K562 (cell line): ENCODE results near the gene HNRNPLL.

Experiments
- DNMT1 ChIP-seq: fragments of 450-650 bp; IDR thresholded peaks from 2 replicates; pipeline ENCODE4 v1.6.1; 2016; ENCODE audit warnings: antibody characterized with exemption, mild to moderate bottlenecking
- TARDBP ChIP-seq: fragments of 450-650 bp; IDR thresholded peaks from 2 replicates; pipeline ENCODE4 v1.6.1; 2016
- YY1 ChIP-seq, 3 experiments: IDR thresholded peaks; 2 replicates each; pipeline ENCODE4 v1.6.1; 2011; ENCODE audit warnings: low read length in 2 of 3, mild to moderate bottlenecking in 2 of 3, moderate library complexity in 2 of 3, borderline replicate concordance in 1 of 3, control low read depth in 1 of 3, low read depth in 1 of 3; ENCODE audit not compliant: insufficient read depth in 3 of 3, insufficient replicate concordance in 2 of 3, control insufficient read depth in 1 of 3, insufficient read length in 1 of 3; ENCODE audit errors: extremely low read depth in 1 of 3

GRCh38 chr2:38620282-38620977, 17.7 kb upstream of the HNRNPLL start:
- no peak for TF ChIP-seq YY1 (IDR thresholded peaks at IDR 0.05; ENCODE audit: borderline replicate concordance in 1 of 3, control insufficient read depth in 1 of 3, extremely low read depth in 1 of 3, insufficient read depth in 3 of 3, insufficient read length in 1 of 3, insufficient replicate concordance in 2 of 3, low read depth in 1 of 3, low read length in 2 of 3)
- no peak for TF ChIP-seq TARDBP
- no peak for TF ChIP-seq DNMT1
